HEK293T (cell line): ENCODE data around the gene EXOC6B.

Source experiments
- FOXA1 ChIP-seq: fragments of 450-650 bp; IDR thresholded peaks from 2 replicates; pipeline ENCODE4 v1.6.1; 2016; ENCODE audit warnings: mild to moderate bottlenecking
- TARDBP ChIP-seq: fragments of 450-650 bp; IDR thresholded peaks from 2 replicates; pipeline ENCODE4 v1.6.1; 2016

DNA sequence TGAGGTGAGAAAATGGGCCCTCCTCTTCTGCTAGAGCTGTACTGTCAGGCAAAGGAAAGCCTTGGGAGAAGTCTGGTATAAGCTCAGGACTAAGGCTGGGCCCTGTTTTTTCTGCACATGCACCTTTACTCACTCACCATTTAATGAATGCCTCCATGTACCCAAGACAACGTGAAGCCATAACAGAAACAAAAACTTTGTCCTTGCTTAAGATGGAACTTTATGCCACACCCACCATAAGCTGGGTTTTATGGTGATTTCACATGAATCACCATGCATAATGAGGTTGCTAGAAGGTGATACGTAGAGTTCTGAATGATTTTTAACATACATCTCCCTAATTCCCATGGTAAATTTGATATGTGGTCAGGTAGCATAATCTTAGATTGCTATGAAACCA is 614.5 kb downstream of the EXOC6B start:
- TF ChIP-seq TARDBP = no peak
- TF ChIP-seq FOXA1 = no peak
